GM03348 (cell line): ENCODE data around the gene EXOC3L1.

Source experiments
- DNase-seq: peaks from one replicate; pipeline ENCODE4 v3.0.0; 2012; ENCODE audit warnings: low spot score

The EXOC3L1 gene

DNA sequence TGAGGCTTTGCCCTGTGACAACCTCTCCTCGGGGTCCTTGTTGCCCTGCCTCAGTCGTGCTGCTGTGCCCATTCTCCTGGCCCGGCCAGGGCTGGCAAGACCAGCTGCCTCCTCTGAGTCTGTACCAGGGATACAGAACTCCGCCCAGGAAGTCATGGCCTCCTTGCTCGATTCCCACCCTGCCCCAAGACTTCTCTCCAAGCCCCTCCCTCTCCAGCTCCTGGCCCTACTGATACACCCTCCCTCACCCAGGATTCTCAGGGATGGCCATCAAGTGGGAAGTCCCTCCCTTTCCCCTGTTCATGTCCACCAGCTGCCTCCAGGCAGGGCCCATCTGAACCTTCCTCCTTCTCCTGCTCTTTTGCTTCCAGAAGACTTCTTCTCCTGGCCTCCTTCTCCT lies 25.8 kb upstream of the EXOC3L1 start:
- DNase-seq: no peak

DNA sequence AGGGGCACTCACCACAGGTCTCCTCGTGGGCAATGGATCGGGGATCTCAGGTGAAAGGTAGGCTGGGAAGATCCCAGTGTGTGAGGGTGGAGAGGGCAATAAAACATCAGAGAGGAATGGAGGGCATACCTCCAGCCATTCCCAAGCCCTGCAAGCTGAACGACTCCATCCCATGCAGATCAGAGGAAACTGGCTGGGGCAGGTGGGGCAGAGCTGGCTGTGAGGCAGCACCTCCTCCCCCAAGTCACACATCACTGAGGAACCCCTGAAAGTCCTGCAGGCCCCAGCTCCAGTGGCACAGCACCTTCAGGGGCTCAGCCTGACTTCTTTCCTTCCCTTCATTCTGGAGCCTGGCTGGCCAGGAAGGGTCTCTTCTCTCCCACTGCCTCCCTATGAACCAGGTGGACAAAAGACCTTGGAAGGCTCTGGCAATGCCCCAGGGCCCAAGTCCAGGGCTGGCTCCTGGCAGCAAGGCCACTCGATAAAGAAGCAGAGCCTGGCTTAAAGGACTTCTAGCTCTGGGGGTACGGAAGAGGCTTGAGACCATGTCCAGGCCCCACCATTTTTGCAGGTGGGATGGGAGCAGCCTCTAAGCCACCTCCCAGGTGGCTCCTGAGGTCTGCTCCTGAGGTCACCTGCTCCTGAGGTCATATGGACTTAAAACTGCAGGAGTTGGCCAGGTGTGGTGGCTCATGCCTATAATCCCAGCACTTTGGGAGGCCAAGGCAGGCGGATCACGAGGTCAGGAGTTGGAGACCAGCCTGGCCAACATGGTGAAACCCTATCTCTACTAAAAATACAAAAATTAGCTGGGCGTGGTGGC lies 23.5 kb upstream of the EXOC3L1 start:
- no peak for DNase-seq

DNA sequence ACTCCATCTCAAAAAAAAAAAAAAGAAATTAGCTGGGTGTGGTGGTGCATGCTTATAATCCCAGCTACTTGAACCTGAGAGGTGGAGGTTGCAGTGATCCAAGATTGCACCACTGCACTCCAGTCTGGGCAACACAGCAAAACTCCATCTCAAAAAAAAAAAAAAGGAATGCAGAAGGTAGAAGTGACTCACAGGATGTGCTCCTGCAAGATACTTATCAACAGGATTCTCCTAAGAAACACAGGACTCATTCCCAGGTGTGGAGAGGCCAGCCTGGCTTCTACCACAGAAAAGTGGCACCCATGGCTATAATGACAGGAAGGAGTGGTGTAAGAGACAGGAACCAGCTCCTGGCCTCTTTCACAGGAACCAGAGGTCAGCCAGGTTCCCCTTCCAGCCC lies 22.8 kb upstream of the EXOC3L1 start:
- no peak for DNase-seq

DNA sequence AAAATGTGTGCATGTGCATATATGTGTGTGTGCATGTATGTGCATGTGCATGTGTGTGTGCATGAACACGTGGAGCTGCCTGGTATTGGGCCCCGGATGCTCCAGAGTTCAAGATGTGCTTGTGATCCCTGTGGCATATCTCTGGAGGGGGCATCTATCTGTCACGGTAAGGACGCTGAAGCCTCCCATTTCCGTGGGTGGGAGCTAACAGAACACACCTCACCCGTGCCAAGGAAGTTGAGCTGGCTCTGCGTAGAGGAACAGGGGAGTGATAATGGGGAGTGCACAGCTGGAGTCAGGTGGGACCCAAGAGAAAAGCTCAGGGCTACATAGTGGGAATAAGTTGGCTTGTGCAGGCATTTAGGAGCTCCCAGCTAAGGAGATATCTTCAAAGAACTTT lies 21.7 kb upstream of the EXOC3L1 start:
- DNase-seq: no peak

DNA sequence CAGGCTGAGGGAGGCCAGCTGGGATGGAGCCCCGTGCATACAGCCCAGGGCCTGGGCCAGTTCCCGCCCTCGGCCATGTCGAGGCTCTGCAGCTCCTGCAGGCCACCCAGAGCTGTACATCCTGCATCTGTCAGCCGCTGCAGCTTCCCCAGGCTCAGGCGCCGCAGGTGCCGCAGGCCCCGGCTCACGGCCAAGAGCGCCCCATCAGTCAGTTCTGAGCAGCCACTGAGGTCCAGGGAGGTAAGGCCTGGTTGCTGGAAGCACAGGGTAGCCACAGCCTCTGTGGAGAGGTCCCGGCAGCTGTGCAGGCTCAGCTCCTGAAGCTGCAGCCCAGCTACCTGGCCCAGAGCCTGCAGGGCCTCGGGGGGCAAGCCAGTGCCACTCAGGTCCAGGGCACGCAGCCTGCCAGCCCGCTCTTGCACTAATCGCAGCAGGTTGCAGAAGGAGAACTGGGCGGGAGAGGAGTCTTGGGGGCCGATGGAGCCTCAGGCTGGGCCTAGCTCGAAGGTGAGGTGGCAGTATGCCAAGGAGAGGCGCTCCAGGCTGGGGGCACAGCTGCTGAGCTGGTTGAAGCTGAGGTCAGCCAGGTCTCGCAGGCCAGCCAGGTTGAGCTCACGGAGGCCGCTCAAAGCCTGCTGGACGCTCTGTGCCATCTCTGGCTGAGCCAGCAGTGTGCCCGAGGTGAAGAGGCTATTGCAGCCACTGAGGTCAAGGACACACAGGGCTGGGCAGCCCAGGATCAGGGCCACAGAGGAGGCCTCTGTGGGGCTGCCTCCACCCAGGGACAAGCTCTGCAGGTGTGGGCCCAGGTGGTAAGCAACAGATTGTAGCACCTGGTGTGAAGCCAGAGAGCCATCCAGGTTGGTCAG lies 20.4 kb upstream of the EXOC3L1 start:
- DNase-seq: no peak

DNA sequence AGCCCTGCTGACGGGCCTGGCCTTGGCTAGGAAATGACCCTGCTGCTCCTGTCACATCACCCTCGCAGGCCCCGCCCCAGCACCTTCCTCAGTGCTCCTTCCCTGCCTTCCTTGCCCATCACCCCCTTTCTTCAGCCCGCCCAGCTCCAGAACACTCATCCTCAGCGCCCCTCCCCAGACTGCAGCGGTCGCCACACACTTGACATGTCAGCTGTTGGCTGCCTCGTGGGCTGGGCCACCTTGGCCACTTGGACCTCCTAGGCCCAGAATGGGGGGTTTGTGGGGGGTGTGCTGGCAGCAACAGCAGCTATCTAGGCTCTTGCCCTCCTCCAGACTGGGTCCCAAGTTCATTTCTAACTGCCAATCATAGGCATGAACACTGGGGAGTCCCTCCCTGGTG lies 19.6 kb upstream of the EXOC3L1 start:
- DNase-seq: no peak

DNA sequence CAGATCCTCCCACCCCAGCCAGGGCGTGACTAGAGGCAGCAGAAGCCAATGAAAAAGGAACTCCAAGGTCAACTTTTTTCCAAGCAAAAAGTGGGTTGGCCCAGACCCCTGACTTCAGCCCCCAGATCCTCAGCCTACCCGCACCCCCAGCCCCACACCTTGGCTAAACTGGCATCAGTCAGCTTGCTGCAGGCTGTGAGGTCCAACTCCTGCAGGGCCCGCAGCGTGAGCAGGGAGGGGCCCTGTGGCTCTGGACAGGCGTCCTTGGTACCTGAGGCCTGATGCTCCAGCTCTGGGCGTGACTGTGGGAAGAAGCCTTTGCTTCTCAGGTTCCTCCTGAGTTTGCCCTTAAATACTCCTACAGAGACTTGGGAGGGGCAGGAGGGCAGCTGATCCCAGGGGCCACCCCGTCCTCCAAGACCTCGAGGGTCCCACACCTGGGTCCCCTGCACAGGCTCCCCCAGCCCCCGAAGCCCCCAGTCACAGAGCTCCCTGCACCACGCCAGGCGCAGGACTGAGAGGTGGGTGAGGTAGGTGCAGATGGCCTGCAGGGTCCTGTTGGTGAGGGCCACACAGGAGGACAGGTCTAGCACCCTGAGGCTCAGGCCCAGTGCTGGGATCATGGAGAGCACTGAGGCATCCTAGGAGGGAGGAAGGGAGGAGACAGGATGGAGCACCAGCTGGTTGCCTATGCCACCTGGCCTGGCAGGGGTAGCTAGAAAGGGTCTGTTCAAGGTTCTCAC lies 18.4 kb upstream of the EXOC3L1 start:
- no peak for DNase-seq

DNA sequence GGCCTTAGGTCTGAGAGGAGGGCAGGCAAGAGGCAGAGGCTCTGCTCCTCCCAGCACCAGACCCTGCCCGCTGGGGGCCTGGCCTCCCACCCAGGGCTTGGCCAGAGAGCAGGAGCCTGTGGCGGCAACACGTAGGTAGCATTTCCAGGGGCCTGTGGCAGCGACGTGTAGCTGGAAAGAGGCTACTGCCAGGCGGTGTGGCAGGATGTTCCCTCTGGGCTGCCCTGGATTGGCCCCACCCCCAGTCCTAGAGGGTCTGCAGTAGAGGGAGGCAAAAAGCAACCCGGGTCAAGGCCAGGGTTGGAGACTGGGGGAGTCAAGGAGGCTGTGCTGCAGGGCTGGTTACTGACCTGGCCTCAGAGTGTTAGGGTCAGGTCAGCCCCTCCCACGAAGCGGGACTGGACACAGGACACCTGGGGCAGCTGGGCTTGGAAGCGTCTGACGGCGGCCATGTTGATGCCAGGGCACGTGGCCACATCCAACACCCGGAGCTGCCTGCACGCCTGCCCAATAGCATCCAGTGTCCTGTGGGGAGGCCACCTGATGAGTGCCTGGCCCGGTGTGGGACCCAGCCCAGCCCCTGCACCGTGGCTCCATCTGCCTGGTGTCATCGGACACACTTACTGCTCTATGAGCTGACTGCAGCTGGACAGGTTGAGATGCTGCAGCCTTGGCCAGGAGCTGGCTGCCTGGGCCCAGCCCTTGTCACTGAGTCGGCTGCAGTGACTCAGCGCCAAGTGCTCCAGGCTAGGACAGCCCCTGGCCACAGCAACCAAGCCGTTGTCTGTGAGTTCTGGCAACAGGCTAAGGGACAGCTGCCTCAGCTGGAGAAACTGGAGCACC lies 17.5 kb upstream of the EXOC3L1 start:
- peak; percentile 40 for DNase-seq

DNA sequence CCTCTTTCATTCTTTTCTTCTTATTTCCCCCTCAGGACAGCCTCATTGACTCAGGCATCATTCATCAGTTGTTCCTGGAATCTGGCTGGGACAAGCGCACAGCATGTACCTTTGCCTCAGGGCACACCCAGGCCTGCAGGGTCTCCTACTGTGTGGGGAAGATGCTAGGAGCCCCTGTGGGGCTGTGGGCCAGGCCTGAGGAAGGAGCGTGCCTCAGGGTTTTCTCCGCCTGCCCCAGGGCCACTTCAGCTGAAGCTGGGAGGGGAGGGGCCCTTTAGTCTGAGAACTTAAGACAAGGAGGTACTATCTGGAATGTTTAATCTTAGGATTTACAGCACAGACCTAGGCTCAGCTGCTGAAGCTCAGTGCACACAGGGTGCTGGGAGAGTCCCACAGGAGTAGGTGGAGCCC lies 16.9 kb upstream of the EXOC3L1 start:
- no peak for DNase-seq

DNA sequence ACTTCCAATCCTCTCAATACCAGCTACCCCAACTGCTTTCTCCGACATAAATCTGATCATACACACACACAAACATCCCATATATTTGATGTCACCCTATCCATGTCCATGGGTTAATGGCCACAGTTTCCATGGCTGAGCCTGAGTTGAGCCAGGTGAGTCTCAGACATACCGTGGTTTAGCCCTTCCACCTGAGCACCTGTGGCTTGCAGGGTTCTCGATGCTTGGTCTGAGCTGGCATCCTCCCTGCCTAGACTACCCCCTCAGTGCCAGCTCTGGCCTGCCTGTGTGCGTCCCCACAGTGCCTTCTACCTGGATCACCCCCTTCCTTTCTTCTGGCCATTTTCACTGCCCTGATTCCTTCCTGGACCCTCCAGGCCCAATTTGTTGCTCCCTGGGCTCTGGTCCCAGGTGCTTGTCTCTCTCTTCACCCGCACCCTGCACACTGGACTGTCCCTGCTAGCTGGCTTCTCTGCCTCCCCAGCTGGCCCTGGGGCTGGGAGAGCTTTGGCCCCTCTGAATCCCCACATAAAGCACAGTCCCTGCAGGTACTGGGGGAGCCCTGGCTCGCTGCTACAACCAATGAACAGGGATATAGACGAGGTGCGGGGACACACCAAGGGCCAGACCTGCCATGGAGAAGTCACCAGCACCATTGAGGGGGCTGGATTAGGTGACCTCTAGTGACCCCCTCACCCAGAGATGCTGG lies 16.3 kb upstream of the EXOC3L1 start:
- DNase-seq: no peak

DNA sequence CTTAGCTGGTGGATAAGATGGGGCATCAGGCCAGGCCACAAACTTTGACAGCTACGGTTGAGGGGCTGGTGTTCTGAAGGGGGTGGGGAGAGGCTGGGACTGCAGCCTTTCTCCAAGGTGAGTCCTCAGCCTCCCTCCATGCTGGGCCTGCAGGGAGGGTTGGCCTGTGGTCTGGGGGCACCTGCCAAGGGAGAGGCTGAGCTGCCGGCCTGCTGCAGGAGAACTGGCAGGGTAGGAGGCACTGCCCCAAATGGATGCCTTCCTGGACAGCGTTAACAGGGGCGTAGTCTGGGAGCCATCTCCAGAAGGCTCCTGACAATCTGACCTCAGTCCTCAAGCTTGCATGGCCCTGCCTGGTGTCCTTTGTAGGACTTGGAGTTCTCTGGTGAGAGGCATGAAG lies 14.1 kb upstream of the EXOC3L1 start:
- DNase-seq: no peak

DNA sequence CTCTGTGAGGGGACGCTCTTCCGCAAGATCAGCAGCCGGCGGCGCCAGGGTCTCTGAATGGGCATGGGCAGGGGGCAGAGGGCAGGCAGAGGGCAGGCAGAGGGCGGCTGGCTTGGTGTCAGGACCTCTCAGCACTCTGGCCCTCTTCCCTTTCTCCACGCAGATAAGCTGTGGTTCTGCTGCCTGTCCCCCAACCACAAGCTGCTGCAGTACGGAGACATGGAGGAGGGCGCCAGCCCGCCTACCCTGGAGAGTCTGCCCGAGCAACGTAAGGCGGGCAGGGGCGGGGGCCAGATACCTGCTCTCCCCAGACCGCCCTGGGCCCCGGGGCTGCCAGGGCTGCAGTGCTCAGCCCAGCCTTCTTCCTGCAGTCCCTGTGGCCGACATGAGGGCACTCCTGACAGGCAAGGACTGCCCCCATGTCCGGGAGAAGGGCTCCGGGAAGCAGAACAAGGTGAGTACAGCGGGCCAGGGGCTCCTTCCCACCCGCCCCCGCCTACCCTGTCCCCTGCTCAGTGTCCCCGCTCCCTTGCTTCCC lies 13.1 kb upstream of the EXOC3L1 start:
- DNase-seq: no peak

DNA sequence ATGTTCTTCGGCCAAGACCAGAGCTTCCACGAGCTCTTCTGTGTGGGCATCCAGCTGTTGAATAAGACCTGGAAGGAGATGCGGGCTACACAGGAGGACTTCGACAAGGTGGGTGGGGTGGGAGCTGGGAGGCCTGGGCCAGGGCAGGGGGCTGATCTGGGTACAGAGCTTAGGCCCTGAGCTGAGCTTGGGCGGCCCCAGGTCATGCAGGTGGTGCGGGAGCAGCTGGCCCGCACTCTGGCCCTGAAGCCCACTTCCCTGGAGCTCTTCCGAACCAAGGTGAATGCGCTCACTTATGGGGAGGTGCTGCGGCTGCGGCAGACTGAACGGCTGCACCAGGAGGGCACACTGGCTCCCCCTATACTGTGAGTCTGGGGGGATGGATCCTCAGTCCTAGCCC lies 12.5 kb upstream of the EXOC3L1 start:
- no peak for DNase-seq

DNA sequence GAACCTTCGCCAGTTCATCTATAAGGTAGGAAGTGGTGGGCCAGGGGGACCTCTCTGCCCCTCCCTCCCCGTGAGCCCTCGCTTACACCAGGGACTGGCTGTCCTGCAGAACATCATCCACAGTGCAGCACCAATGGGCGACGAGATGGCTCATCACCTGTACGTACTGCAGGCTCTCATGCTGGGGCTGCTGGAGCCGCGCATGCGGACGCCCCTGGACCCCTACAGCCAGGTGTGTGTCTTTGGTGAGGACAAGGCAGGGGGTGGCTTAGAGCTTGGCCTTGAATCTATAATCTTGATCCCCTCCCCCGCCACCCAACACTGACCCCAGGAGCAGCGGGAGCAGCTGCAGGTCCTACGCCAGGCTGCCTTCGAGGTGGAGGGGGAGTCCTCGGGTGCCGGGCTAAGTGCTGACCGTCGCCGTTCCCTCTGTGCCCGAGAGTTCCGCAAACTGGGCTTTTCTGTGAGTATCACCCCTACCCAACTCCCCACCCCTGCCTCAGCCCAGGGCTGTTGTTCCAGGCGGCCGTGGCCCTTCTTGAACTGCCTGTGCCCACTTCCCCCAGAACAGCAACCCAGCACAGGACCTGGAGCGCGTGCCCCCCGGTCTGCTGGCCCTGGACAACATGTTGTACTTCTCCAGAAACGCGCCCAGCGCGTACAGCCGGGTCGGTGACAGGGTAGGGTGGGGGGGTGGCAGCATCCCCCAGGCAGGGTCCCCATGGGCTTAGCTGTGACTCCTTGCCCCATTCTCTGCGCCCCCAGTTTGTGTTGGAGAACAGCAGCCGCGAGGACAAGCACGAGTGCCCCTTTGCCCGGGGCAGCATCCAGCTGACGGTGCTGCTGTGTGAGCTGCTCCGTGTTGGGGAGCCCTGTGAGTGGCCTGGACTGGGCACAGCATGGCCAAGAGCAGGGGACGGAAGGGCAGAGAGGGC lies 11.7 kb upstream of the EXOC3L1 start:
- no peak for DNase-seq

DNA sequence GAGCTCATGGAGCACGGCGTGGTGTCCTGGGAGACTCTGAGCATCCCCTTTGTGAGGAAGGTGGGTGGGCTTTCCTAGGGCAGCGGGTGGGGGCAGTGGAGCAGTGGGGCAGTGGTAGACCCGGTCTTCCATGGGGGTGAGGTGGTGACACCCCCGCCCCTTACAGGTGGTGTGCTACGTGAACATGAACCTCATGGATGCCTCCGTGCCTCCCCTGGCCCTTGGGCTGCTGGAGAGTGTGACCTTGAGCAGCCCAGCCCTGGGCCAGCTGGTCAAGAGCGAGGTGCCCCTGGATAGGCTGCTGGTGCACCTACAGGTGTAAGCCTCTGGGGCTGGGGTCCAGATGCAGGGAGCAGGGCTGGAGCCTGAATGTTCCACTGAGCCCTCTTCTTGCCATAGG lies 10.6 kb upstream of the EXOC3L1 start:
- no peak for DNase-seq

DNA sequence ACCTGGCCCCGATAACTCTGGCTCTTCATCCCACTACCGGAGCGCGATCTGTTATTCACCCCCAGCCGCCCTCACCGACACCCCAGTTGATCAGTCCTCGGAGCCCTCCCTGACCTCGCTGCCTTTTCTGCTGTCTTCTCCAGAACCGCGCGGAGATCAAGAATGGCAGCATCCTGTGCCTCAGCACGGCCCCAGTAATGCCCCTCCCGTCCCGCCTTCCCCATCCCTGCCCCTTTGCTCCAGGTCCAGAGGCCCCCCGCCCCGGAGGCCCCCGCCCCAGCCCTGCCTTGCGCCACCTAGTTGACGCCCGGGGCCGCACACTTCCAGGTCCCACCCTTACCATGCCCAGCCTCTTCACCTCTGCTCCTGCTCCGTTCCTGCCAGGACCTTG lies 9.9 kb upstream of the EXOC3L1 start:
- no peak for DNase-seq

DNA sequence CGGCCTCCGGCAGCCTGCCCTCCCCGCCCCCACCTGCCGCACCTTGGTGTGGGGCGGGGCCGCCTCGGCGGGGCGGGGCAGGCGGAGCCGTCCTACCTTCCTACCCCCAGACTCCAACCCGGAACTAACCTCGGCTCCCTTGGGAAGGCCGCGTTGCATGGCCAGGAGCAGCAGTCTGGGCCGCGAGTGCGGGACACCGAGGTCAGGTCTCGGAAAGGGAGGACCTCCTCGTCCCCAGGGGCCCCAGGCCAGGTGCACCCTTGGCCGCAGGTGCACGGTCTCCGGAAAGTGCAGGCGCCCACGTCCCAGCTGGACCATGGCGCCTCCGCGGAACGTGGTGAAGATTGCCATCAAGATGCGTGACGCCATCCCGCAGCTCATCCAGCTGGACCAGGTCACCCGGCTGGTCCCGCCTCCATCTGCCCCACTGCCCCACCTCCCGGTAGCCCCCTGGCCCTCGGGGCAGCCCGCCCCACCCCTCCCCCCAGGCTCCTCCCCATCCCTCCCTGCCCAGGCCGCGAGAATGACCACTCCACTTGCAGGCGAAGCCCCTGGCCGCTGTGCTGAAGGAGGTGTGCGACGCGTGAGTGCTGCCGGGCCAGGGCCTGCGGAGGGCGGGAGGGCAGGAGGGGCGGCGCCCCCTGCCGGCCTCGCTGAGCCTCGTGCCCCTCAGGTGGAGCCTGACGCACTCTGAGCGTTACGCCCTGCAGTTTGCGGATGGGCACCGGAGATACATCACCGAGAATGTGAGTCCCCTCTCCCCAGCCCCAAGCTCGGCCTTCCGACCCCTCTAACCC lies 9.3 kb upstream of the EXOC3L1 start, which contains the start of gene ELMO3:
Gene ELMO3, plus strand, starts transcription at position 121 of the 797 bp plus-strand sequence. Its CDS starts 196 bp downstream, at position 317.
- DNase-seq: peak; percentile 39

DNA sequence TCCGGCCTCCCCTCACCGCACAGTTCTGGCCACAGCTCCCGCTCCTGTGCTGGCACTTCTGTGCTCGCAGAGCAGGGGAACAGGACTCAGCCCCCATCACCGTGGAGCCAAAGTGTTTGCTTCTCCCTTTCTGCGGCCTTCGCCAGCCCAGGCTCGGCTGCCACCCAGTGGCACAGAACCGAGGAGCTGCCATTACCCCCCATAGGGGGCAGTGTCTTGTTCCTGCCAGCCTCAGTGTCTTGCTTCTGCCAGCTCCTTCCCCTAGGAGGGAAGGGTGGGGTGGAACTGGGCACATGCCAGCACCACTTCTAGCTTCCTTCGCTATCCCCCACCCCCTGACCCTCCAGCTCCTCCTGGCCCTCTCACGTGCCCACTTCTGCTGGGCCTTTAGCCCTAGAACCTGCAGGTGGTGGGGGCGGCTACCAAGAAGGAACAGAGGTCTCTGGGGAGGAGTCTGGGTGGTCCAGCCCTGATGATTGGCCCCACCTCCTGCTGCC lies 8.3 kb upstream of the EXOC3L1 start:
- DNase-seq: peak; percentile 75
